Measurements from ENCODE around the gene CARNS1.
A peak's percentile ranks its signal among the peaks of the same experiment; 100 is the strongest.

Gene CARNS1

DNA sequence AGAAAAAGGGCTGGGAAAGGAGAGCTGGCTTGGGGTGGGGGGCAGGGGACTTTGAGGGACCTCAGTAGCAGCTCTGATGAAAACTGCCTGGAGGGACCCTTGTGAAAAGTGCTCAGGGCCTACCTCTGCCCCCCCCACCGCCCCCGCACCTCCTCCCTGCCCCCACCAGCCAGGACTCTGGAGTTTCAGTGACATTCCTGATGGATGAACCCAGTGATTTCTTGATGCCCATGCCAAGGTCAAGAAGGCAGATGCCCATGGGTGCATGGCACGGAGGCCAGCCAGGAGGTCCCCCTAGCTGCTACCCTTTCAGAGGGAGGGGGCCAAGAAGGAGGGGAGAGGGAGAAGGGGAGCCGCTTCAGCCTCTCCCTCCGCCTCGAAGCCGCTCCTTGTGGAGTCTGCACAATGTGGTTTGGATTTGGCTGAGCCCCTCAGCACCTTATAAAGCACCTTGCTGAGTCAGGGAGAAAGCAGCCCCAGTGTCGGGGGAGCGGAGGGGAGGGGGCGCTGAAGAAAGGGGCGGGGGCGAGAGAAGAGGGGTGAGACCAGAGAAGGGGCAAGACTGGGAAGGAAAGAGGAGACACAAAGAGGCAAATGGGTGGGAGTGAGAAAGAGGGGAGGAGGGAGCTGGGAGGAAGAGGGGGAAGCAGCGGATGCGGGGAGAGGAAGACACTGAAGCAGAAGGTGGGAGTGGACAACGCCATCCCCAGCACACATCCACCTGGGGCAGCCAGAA is 40.0 kb upstream of the CARNS1 start:
- no peak for DNase-seq

DNA sequence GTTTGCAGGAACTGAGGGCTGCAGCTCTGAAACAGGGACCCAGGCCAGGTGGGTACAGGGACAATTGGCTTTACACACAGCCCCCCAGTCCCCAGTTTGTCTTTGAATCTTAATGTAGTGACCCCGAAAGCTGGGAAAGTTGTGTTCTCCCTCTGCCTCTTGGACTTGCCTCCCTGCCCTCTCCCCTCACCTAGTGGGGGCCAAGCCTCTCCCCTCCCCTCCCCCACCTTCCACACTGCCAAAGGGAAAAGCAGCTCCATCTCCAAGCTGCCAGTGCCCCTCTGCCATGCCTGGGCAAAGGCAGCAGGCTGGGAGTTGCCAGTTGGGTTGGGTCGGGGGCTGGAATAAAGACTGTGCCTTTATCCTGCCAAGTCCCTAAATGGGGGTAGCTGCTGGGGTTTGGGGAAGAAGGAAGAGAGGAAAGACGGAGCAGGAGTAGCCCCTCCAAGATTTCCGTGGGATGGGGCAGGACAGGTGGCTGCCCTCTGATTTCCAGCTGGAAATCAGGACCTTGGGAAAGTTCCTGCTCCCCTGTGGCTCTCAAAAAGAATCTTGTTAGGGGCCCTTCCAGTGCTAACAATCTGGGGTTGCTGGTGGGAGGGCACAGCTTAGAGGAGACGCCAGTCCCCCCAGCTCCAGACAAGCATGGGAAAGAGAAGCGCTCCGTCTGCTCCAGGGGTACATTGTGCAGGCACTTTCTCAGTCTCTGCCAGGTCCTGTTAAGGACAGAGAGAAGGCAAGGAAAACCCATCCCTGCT is 39.2 kb upstream of the CARNS1 start:
- no peak for DNase-seq

DNA sequence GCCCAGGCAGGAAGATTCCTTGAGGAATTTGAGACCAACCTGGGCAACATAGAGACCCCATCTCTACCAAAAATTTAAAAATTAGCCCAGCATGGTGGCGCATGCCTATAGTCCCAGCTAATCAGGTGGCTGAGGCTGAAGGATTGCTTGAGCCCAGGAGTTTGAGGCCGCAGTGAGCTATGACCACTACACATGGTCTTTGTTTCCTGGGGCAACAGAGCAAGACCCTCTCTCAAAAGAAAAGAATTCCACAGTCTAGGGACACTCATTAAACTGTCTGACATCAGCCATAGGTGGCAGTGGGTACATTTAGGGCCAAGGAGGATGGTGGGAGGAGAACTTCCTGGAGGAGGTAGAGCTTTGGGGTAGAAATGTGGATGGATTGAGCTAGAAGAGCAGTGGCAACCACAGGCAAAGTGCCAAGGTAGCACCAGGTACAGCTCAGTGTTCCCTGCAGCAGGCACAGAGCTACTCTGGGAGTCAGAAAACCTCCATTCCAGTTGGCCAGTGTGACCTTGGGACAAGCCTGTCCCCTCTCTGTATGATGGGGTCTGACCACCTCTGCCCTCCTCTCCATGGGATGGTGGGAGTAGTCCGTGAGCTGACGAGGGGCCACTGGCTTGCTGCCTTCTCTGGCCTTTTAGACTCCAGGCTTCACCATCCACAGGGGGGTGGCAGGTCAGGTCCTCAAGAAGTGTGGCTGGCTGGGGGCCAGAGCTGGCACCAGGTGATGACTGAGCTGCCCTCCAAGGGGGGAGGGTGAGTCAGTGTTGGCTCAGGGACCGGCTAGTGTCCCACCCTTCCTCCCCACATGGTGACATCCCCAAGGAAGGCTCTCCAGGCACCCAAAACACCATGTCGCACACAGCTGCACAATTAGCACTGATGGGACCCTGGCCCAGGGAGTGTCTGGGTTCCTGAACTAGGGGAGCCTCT is 38.3 kb upstream of the CARNS1 start:
- DNase-seq = no peak

DNA sequence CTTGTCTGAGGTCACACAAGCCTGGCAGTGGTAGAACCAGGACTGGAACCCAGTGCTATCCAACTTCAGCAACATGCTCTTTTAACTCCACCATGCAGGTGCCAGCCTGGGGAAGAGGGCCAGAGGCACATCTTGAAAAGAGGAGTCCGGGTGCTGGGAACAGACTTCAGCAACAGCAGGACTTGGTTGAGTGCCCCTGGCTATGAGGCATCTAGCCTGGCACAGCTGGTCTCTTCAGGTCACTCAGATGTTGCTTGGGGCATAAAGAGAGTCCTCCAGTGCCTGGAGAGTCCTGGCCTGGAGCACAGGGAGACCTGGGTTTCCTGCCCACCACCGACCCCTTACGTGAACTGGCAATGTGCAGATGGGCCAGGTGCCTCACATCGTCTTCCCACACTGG is 36.9 kb upstream of the CARNS1 start:
- DNase-seq = no peak

- peak; percentile 61 for DNase-seq
Observed at GRCh38 chr11:67379061-67380058, 36.1 kb upstream of the CARNS1 start.

- no peak for DNase-seq
Observed at GRCh38 chr11:67381244-67381972, 34.1 kb upstream of the CARNS1 start.

DNA sequence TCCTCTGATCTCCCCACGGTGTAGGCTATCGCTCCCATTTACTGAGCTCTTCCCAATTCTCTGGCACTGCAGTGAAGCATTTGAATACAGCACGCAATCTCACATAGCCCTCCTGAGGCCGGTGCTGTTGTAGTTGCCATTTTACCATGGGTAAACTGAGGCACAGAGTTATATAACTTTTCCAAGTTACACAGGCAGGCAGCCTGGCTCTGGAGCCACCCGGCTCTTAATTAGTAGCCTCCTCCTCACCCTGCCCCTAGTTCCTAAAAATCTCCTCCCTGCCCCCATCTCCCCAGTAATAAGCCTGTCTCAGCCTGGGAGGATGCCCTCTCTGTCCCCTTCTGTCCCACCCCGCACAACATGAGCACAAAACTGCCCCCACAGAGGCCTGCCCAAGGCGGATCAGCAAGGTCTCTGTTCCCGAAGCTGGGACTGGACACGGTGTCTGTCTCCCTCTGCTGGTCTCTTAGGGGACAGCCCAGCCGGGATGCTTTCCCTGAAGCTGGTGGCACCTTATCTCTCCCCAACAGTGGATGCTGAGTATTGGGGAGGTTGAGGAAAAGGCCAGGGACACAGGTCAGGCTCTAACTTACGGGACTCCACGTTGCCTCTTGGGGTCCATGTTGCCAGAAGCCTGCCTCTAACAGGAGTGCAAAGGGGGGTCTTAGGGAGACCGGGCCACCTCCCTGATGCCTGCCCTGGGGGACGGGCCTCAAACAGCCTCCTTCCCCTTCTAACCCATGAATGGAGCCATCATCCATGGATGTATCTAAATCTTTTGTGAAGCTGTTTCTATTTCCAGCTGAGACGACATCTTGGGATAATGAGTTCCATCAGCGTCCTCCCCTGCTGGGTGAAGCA is 33.0 kb upstream of the CARNS1 start:
- peak; percentile 77 for DNase-seq

- DNase-seq = peak; percentile 67
Observed at GRCh38 chr11:67384851-67385366, 30.6 kb upstream of the CARNS1 start.

GRCh38 chr11:67387069-67387468 is 28.4 kb upstream of the CARNS1 start:
- no peak for DNase-seq

DNA sequence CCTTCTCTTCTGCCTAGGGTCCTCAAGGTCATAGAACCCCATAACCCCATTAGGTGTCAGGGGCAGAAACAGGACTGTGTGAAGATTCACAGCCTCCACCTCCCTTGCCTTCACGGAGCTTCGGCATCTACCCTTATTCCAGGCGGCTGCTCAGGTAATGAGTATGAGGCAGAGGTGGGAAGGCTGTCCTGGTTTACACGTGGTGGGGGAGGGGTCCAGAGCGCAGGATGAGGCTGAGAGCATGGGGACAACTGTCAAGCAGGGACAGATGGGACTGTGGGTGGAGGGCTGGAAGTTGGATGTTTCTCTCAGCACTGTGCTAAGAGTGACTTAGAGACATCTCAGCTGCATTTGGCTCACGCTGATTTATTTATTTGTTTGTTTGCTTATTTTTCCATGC is 28.0 kb upstream of the CARNS1 start:
- DNase-seq = no peak

- no peak for DNase-seq
Observed at GRCh38 chr11:67389477-67389876, 26.0 kb upstream of the CARNS1 start.

DNA sequence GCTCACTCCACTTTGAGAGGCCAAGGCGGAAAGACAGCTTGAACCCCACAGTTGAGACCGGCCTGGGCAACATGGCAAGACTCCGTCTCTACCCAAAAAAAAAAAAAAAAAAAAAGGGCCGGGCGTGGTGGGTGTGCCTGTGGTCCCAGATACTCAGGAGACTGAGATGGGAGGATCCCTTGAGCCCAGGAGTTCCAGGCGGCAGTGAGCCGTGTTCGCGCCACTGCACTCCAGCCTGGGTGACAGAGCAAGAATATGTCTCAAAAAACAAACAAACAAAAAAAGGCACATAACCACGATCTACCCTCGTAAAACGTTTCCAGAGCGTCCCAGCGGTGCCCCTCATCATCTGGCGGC is 24.6 kb upstream of the CARNS1 start:
- no peak for DNase-seq

DNA sequence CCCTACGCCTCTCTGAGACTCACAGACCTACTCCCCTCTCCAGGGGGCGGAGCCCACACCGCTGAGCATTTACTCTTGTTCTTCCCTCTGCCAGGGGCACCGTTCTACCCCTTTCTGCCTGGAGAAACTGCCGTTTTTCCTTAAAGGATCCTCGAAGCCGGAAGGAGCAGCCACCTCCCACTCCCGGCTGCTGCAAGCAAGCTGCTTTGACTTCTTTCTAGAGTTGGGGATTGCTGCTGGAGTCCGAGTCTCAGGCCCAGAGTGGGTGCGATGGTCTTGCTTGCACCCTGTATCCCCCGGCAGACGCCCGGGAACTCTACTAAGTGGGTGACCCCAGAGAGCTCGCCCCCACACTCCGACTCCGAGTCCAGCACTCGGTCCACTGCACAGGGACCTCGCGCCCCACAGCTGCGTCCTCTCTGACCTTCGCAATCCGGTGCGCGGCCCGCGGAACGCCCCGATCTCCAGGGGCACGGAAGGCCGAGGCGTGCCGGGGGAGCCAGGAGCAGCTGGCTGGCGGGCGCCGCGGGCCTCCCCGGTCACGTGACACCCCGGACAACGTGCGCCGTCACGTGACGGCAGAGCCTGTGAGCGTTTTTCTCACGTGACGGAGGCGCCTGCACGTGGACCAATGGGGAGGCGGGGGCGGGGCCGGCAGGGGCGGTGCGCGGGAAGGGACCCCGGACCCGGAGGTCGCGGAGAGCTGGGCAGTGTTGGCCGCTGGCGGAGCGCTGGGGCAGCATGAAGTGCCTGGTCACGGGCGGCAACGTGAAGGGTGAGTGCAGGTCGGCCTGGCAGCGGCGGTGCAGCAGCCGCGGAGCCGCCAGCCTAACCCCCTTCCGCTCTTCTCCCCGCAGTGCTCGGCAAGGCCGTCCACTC is 23.9 kb upstream of the CARNS1 start, which contains the start of gene RAD9A:
Gene RAD9A, plus strand, starts transcription at position 683 of the 879 bp plus-strand sequence. Its CDS starts 59 bp downstream, at position 742.
- peak; percentile 95 for DNase-seq

- DNase-seq = no peak
Observed at GRCh38 chr11:67392183-67392715, 23.2 kb upstream of the CARNS1 start.

DNA sequence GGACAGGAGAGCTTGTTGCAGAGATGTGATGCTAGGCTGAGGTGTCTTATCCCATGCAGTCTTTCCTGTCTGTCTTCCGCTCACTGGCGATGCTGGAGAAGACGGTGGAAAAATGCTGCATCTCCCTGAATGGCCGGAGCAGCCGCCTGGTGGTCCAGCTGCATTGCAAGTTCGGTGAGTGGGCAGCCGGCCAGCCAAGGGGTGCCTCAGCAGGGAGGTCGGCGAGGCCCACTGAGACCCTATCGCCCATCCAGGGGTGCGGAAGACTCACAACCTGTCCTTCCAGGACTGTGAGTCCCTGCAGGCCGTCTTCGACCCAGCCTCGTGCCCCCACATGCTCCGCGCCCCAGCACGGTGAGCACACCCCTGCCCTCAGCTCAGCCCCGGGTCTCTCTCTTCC is 22.0 kb upstream of the CARNS1 start:
- no peak for DNase-seq

DNA sequence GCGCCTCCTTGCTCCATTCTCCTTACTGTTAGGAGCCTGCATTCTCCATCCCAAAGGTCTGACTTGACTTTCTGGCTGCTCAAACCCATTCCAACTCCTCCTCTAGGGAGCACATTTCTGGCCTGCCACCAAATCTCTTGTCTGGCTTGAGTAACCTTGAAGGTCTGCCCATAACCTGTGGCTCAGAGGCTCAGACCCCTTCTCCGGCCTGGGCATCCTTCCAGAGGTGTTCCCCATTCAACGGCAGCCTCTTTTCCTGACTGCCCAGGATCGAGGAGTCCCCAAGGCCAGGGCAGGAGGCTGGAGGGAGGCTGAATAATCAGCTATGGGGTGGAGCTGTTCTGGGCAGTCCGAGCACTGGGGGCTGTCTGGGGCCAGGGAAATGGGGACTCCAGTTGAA is 21.5 kb upstream of the CARNS1 start:
- DNase-seq = no peak

DNA sequence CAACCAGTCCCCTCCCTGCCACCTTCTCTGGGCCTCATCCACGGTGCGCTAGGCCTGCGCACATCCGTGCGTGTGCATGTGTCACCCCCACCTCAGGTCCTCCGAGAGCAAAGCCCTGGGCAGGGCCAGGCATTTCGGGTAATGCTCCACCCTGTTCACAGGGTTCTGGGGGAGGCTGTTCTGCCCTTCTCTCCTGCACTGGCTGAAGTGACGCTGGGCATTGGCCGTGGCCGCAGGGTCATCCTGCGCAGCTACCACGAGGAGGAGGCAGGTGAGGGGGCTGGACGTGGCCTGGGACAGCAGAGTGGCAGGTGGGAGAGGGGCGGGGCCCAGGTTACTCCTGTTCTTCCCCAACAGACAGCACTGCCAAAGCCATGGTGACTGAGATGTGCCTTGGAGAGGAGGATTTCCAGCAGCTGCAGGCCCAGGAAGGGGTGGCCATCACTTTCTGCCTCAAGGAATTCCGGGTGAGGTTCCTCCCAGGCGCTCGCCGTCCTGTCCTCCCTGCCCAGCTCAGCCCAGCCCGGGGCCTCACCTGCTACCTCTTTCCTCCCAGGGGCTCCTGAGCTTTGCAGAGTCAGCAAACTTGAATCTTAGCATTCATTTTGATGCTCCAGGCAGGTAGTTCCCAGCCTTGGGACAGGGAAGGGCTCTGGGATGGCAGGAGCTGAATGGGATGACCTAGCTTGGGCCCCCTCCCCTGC is 19.8 kb upstream of the CARNS1 start:
- DNase-seq = no peak

GRCh38 chr11:67396259-67396581 is 19.3 kb upstream of the CARNS1 start:
- DNase-seq = no peak

Data from fibroblast of skin of back (primary cell).